Dedifferentiated amniotic fluid mesenchymal stem cell (primary cell): ENCODE data around the gene OPA3.

Experiments used
- DNase-seq: peaks from one replicate; pipeline ENCODE4 v3.0.0-alpha.2; 2016; ENCODE audit errors: extremely low spot score

Gene OPA3

GRCh38 chr19:45598267-45599001 lies 13.8 kb upstream of the OPA3 start:
- no peak for DNase-seq

GRCh38 chr19:45597425-45598111 lies 13.0 kb upstream of the OPA3 start:
- DNase-seq: no peak

DNA sequence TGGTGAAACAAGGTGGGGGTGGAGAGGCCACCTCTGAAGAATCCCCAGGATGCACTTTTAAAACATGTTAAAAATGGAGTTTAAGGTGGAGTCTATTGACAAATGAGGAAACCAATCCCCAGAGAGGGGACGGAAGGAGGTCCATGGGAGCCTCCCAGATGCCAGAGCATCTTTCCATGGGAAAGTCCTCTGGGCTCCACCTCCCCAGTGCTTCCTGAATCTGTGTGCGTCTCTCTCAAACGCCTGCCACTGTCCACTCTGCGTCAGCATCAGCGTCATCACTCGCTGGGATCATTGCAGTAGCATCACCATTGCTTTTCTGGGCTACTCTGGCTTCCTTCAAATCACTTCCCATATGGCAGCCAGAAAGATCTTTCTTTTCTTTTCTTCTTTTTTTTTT lies 11.2 kb upstream of the OPA3 start:
- DNase-seq: no peak

DNA sequence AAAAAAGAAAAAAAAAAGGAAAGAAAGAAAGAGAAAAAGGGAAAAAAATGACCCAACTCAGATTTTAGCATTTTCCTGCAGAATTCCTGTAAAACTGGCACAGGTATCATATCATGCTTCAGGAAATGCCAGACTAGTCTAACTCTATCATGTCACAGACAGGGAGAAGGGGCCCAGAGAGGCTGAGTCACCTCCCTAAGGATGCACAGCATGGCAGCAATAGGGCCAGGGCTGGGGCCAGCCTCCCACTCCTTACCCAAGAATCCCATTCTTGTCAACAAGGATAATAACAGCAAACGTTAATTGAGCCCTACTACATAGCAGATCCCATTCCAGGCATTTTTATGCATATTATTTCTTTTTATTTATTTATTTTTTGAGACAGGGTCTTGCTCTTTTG lies 8.9 kb upstream of the OPA3 start:
- no peak for DNase-seq

- no peak for DNase-seq
These were observed 7.8 kb upstream of the OPA3 start for GRCh38 chr19:45592366-45592765.

GRCh38 chr19:45591638-45592005 lies 7.0 kb upstream of the OPA3 start:
- no peak for DNase-seq

DNA sequence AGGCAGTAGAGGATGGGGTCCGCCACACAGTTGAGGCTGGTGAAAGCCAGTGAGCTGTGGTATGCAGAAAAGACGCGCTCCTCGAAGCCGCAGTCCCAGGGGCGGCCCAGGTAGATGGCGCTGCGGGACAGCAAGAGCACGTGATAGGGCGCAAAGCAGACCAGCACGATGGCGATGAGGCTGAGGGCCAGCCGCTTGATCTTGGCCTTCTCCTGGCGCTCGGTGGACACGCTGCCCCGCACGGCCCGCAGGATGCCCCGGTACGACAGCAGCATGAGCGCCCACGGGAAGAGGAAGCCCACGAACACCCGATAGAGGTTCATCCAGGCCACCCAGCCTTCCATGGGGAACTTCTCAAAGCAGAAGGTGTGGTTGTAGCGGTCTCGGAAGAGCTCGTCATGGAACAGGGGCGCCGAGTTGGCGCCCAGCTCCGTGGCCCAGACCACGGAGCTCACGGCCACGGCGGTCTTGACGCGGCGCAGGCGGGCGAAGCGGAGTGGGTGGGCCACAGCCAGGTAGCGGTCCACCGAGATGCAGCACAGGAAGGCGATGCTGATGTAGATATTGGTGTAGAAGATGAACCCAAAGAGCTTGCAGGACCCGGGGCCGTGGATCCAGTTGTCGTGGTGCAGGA lies 6.5 kb upstream of the OPA3 start:
- no peak for DNase-seq

- no peak for DNase-seq
These were observed 5.8 kb upstream of the OPA3 start for GRCh38 chr19:45590300-45591003.

DNA sequence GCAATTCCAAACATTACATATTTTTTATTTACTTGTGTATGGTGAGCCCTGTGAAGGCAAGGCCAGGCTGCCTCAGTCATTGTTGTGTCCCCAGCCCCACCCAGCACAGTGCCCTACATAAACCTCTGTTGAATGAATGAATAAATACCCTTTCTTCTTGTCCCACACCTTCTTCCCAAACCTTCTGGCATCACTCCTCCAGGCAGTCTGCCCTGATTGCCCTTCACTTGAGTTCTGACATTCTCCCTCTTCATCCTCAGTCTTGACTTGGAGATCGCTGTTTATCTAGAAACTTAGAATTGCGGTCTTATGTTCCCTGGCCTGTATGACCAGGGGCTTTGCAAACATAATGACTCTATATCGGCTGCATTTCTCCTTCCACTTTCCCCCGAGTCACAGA lies 5.2 kb upstream of the OPA3 start:
- no peak for DNase-seq

DNA sequence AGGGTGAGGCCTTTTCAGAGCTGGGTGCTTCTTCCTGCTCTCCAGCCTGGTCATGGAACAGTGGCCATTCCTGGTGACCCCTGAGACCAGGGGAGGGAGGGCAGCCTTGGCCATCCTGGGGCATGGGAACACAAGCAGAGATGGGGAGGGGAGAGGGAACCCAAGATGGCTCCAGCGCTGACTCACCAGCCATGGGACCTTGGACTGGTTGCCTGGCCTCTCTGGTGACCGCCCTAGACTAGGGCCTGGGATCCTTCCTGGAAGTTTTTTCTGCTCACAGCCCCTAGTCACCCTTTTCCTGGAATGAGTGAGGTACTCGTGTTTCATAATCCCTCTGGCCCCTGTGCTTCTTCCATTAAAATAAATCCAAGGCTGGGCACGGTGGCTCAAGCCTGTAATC lies 3.3 kb upstream of the OPA3 start:
- DNase-seq: no peak

DNA sequence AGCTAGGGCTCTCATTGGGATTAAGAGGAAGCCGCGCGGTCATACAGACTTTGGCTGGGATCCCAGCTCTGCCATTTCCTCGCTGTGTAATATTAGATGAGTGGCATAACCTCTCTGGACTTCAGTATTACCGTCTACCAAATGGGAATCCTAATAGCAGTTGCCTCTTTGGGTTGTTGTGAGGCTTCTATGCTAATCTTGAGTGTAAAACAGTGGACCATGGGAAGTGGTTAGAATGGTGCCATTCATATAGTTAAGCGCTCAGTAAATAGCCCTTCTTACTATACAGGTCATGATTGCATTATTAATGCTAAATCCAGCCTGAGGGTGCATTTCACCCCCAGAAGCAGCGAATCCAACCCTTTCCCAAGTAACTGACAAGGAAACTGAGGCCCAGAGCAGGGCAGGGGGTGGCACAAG lies 566 bp upstream of the OPA3 start:
- DNase-seq: peak; percentile 20

- DNase-seq: no peak
These were observed 3.0 kb downstream of the OPA3 start for GRCh38 chr19:45581576-45581975.

GRCh38 chr19:45578861-45579260 lies 5.7 kb downstream of the OPA3 start:
- no peak for DNase-seq

GRCh38 chr19:45577111-45577905 lies 7.3 kb downstream of the OPA3 start:
- DNase-seq: peak; percentile 74

GRCh38 chr19:45576682-45577081 lies 7.9 kb downstream of the OPA3 start:
- no peak for DNase-seq

DNA sequence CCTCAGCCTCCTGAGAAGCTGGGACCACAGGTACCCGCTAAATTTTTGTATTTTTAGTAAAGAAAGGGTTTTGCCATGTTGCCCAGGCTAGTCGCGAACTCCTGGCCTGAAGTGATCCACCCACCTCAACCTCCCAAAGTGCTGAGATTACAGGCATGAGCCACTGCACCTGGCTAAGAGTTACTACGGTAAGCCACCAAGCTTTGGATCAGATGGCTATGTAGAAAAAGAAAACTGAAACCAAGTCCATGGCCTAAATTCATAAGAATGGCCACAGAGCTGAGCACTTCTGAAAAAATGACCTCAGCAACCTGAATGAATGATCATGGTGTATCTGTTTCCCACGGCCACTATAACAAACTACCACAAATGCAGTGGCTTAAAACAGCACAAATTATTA lies 9.4 kb downstream of the OPA3 start:
- no peak for DNase-seq

- DNase-seq: no peak
These were observed 10.1 kb downstream of the OPA3 start for GRCh38 chr19:45574526-45574925.

DNA sequence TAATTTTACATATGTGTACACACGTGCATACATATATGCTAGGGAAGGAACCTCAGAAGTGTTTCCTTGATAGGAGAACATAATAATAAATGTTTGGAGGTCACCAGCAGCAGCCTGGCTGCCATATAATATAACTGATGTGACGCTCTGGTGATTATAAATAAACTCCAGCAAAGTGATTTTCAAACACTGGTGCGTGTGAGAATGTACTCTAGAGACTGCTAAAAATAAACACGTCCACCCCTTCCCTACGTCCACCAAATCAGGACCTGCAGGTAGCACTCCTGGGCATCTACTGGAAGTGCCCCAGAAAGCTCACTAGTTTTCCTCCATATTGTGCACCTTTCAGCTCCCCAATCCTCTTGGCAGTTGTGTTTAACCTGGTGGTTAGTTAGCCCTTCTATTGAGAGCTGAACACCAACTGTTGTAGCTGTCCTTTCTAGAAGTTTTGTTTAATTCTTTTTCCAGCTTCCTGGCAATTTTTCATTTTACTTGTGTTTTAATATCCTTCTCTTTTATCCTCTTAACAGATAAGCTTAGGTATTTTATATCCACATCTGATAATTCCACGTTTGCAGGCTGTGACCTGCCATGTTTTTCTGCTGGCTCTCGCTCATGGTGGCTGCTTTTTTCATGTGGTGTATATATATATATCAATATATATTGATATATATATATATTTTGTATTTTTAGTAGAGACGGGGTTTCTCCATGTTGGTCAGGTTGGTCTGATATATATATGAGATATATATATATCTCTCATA lies 13.0 kb downstream of the OPA3 start:
- no peak for DNase-seq

- DNase-seq: no peak
These were observed 14.8 kb downstream of the OPA3 start for GRCh38 chr19:45569619-45570421.

GRCh38 chr19:45568732-45569131 lies 15.9 kb downstream of the OPA3 start:
- peak; percentile 32 for DNase-seq
